ENCODE results near the gene CORO7. TPM values are rescaled to one million over a fixed set of nuclear protein-coding genes. Genes with fewer than 3 reads are reported as not detected.

The CORO7 gene
- total RNA-seq, 1 donor from 2014 or later, result 10.1 TPM

DNA sequence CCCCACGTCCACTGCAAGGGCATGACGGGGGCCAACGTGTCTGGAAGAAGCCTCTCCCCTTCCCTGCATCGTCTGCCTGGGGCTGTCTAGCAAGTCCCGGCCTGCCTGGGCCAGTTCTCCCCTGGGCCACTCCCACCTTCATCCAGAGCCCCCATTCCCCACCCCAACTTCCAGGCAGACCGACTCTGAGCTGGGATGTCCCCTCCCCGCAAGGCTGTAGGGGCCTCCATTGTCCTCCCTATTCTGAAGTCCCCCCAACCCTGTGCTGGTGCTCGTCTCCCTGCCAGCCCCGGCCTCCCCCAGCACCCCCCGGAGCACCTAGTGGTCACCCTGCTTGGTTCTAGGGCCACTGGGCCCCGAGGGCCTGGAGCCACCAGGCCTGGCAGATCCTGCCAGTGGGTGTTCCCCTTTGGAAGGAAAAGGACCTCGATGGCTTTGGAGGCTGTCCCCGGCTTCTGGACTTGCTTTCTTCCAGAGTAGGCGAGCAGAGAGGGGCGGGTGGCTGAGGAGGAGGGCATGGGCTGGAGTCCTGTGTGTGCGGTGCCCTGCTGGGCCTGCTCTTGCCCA is 95.7 kb downstream of the CORO7 start:
- no peak for DNase-seq
- intact Hi-C loops (cut with micrococcal nuclease), result no loop called here
- ATAC-seq, result no peak

DNA sequence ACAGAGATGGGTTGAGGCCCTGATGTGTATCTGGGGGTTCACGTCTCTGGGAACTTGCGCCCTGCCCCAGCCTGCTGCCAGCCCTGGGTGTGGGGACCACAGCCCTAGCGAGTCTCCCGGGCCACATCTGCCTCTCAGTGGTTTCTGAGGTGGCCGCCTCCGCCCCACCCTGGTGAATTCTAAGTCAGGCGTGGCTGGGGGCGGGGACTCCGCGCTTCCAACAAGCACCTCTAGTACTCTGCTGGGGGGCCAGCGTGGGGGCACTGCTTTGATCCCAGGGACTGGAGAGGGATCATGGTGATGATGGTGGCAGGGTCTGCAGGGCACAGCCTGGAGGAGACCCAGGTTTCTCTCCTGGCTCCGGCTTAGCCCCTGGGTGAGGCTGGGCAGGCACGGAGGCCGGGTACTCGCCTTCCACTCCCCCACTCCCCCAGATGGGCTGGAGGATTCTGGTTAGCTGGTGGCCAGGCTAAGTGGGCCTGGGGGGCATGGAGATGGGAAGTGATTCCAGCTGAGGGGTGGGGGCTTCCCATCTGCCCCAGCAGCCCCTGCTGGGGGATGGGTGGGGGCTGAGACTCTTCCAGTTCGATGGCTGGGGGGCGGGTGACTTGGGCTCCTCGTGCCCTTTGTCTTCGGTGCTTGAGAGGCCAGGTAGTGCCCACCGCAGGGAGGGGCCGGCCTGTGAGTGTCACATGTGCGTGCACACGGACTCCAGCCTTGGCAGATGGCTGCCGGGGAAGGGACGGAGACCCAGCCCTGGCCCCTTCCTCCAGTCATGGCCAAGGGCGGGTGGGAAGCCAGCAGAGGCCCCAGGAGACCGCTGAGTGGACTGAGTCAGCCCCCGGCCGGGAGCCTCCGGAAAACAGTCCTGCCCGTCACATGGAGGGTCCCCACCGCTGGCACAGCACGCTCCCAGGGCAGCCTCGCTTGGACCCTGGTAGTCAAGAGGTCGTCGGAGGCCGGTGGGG is 96.7 kb downstream of the CORO7 start:
- no peak for ATAC-seq
- DNase-seq, result peak; percentile 68
- intact Hi-C loops (cut with micrococcal nuclease), result no loop called here

GRCh38 chr16:4318967-4319366 is 97.4 kb downstream of the CORO7 start:
- ATAC-seq, result no peak
- DNase-seq, result no peak
- intact Hi-C loops (cut with micrococcal nuclease), result no loop called here

DNA sequence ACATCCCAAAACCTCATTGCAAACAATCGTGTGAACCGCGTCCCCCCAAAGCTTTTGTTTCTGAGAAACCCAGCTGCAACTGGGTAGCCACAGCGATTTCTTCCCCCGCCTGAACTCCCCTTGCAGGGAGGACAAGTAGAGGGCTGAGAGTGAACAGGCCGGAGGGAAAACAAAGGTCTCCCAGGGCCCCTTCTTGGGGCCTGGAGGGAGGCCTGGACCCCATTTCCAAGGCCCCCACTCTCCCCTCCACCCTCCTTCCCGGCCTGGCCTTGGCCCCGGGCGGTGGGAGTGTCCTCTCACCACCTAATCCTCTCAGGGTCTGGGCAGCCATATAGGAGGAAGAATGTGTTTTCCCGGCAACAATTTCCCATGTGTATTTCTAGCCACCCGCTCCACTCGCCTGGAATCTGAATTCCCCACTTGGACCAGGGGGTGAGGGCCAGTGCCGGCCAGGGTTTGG is 97.9 kb downstream of the CORO7 start:
- DNase-seq (no peak), ATAC-seq (no peak)
- intact Hi-C loops (cut with micrococcal nuclease), result no loop called here

DNA sequence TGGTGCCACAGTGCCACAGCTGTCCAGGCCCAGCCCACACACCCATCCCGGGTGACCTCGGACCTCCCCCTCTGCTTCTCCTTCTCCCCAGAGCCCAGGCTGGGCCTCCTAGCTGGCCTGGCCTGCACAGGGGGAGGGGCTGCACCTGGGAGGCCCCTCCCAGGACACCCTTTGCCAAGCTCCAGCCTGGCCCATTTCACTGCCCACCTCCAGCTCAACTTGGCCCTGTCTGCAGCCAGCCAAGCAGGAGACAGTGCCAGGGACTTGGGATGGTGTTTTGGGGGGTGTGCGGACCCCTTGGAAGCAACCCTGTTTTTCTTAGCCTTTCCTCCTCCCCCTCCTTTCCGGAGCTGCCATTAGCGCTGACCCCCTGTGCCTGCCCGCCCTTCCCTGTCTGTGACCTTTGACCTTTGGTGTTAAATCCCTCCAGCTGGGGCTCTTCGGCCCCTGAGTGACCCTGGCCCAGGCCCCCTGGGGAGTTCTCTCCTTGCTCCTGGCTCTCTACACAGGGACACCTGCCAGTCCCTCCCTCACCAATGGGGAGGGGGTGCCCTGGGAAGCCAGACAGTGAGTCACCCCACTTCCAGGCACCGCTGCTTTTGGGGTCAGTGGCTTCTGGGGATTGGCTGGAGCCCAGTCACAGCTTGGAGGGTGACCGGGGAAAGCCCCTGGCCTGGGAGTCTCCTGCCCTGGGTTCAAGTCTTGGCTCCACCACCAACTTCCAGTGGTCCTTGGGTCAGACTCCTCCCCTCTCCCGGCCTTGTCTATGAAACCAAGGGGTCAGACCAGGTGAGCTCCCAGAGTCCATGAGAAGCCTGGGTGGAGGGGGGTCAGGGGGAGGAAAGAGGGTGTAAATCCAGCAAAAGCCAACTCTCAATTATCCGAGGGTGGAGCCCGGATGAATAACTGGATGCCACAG is 98.6 kb downstream of the CORO7 start:
- ATAC-seq (peak; percentile 2), DNase-seq (no peak)
- intact Hi-C loops (cut with micrococcal nuclease), result no loop called here

DNA sequence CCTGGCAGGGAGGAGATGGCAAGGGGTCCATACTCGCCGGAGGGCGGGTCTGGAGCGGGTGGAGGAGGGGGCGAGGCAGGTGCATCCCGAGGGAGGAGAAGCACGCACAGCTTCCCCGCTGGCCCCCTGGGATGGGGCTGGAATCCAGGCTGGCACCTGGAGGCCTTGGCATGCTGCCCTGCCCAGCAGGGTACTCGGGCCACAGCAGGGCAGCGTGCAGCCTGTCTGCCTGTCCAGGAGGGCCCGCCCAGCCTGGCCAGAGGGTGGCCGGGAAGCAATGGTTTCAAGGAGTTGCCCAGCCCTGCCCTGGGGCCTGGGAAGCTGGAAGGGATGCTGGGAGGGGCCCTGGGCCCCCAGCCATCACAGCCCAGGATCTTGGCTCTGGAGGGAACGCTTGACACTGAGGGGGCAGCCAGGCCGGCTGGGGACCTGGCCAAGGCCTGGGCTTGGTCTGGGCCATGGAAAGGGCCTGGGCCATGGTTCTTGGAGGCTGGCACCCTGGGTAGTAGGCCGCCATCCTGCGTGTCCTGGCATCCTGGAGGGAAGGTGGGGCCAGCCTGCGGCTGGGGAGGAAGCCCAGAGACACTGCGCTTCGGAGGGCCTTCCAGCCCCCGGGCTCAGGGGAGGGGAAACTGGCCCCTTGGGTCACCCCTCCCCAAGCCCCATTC is 99.4 kb downstream of the CORO7 start:
- intact Hi-C loops (cut with micrococcal nuclease), result no loop called here
- peak; percentile 79 for DNase-seq
- peak; percentile 45 for ATAC-seq

- ATAC-seq (peak; percentile 0), DNase-seq (no peak)
- intact Hi-C loops (cut with micrococcal nuclease), result no loop called here
These were observed 100.1 kb downstream of the CORO7 start for GRCh38 chr16:4316108-4316863.

- DNase-seq, result peak; percentile 88
- intact Hi-C loops (cut with micrococcal nuclease), result no loop called here
- peak; percentile 82 for ATAC-seq
These were observed 100.9 kb downstream of the CORO7 start, which contains the start of gene GLIS2 for GRCh38 chr16:4315186-4316107. TSS of gene GLIS2 (plus strand) at chr16:4316067. CDS start at chr16:4332281, 16,214 bp downstream.

- ATAC-seq (peak; percentile 1), DNase-seq (peak; percentile 62)
- intact Hi-C loops (cut with micrococcal nuclease), result no loop called here
These were observed 101.7 kb downstream of the CORO7 start for GRCh38 chr16:4314532-4315185.

GRCh38 chr16:4313563-4314531 is 102.5 kb downstream of the CORO7 start:
- ATAC-seq, result no peak
- intact Hi-C loops (cut with micrococcal nuclease), result no loop called here

GRCh38 chr16:4309833-4310266 is 106.5 kb downstream of the CORO7 start:
- intact Hi-C loops (cut with micrococcal nuclease), result no loop called here
- ATAC-seq (peak; percentile 38), DNase-seq (peak; percentile 80)

More at GRCh38 chr16:4313563-4314531, 102.5 kb downstream of the CORO7 start:
- DNase-seq, result peak; percentile 67

DNA sequence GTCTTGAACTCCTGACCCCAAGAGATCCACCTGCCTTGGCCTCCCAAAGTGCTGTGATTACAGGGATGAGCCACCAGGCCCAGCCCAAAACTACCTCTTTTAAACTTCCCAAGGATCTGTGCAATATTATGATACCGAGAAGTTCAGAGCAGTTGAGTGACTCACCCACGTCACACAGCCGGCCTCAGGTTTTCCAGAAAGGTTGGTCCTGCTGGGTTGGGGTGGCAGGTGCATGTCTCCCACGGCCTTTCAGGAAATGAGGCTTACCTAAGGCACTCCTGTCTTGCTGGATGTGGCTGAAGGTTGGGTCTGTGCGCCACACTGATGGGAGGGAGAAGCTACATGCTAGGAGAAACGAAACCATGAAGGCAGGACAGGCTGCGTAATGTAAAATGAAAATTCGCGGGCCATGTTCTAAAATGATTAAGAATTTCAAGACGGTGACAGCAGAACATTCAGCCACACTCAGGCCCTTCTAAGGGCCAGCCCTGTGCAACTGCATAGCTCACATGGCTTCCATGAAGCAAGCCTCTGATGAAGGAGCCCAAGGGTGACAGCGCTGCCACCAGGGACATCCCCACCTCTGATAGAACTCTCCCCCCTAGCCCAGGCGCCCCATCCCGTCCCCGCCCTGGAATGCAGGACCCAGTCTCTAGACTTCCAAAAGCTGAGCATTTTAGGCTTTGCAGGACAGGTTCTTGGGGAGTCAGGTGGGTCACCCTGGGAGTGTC is 107.1 kb downstream of the CORO7 start:
- ATAC-seq, result no peak
- intact Hi-C loops (cut with micrococcal nuclease), result no loop called here

GRCh38 chr16:4307215-4308037 is 109.0 kb downstream of the CORO7 start:
- DNase-seq (peak; percentile 98), ATAC-seq (peak; percentile 95)
- intact Hi-C loops (cut with micrococcal nuclease), result no loop called here

More for the DNA sequence above, 107.1 kb downstream of the CORO7 start:
- no peak for DNase-seq

Data from left ventricle myocardium superior (tissue), 1 donor.